HG02571 (cell line): Measurements from ENCODE around the gene PRCD.

ENCODE experiments used
- ATAC-seq: cut with Tn5 transposase; IDR thresholded peaks from one replicate; pipeline ENCODE4 v1.9.1; 2021; ENCODE audit warnings: mild to moderate bottlenecking, moderate library complexity; ENCODE audit not compliant: unreplicated experiment

Gene PRCD

GRCh38 chr17:76538281-76538931, 1.4 kb upstream of the PRCD start:
- ATAC-seq = no peak

- ATAC-seq = no peak
These were observed 788 bp upstream of the PRCD start for GRCh38 chr17:76538941-76539570.

- no peak for ATAC-seq
These were observed 797 bp downstream of the PRCD start for GRCh38 chr17:76540381-76541300.

- no peak for ATAC-seq
These were observed 2.1 kb downstream of the PRCD start for GRCh38 chr17:76541739-76542454.

- ATAC-seq = no peak
These were observed 2.7 kb downstream of the PRCD start for GRCh38 chr17:76542566-76542971.

- ATAC-seq = no peak
These were observed 3.1 kb downstream of the PRCD start for GRCh38 chr17:76542984-76543383.

- no peak for ATAC-seq
These were observed 3.6 kb downstream of the PRCD start for GRCh38 chr17:76543482-76543825.

- no peak for ATAC-seq
These were observed 4.1 kb downstream of the PRCD start for GRCh38 chr17:76543826-76544545.

GRCh38 chr17:76544546-76545365, 4.9 kb downstream of the PRCD start:
- no peak for ATAC-seq

- ATAC-seq = no peak
These were observed 6.2 kb downstream of the PRCD start for GRCh38 chr17:76545918-76546555.

GRCh38 chr17:76546556-76547182, 6.8 kb downstream of the PRCD start:
- ATAC-seq = no peak

GRCh38 chr17:76547183-76547641, 7.4 kb downstream of the PRCD start:
- no peak for ATAC-seq

- no peak for ATAC-seq
These were observed 7.9 kb downstream of the PRCD start for GRCh38 chr17:76547642-76548202.

GRCh38 chr17:76548378-76549214, 8.8 kb downstream of the PRCD start:
- ATAC-seq = no peak

GRCh38 chr17:76549215-76549518, 9.3 kb downstream of the PRCD start:
- no peak for ATAC-seq

GRCh38 chr17:76549539-76549938, 9.7 kb downstream of the PRCD start:
- no peak for ATAC-seq

GRCh38 chr17:76550712-76551615, 11.1 kb downstream of the PRCD start:
- no peak for ATAC-seq
